RKO (cell line): Measurements from ENCODE around the gene C10orf95.
"Not testable (repeated sequence)": the region's sequence is repeated elsewhere in the genome, so short reads cannot be mapped to it uniquely, and the experiment has no call there.

Experiments used
- DNase-seq: peaks from one replicate; pipeline ENCODE4 v3.0.0-alpha.2; 2016; ENCODE audit warnings: low spot score

Gene C10orf95

GRCh38 chr10:102465466-102465865 lies 14.1 kb upstream of the C10orf95 start:
- no peak for DNase-seq

DNA sequence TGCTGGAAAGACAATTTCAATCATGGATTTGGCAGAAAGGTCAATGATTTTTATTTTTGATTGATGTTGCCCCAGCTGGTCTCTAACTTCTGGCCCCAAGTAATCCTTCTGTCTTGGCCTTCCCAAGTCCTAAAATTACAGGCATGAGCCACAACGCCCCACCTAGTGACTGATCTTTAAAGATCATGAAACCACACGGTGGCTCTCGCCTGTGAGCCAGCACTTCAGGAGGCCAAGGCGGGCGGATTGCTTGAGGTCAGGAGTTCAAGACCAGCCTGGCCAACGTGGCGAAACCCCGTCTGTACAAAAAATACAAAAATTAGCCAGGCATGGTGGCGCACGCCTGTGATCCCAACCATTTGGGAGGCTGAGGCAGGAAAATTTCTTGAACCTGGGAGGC lies 12.6 kb upstream of the C10orf95 start:
- no peak for DNase-seq

DNA sequence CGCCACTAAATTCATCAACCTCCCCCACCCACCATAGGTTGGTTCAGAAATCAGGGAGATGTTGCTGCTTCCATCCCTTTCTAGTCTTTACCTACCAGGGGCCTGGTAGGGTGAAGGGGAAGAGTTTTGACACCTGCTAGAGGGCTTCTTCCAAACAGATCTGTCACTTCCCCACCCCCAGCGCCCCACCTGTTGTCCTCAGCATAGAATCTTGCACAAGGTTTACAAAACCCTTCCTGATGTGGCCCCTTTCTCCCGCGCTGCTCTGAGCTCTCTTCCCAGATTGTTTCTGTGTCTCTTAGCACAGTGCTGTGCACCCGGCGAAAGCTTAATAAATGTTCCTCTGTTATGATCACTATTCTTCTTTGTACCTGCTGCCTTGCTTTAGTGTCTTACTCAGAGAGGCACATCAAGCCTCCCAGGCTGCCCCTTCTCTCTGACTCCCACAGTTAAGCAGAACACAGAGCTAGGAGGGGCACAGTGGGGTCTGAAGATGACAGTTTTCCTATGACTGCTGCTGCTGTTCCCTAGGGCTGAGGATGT lies 11.2 kb upstream of the C10orf95 start:
- no peak for DNase-seq

DNA sequence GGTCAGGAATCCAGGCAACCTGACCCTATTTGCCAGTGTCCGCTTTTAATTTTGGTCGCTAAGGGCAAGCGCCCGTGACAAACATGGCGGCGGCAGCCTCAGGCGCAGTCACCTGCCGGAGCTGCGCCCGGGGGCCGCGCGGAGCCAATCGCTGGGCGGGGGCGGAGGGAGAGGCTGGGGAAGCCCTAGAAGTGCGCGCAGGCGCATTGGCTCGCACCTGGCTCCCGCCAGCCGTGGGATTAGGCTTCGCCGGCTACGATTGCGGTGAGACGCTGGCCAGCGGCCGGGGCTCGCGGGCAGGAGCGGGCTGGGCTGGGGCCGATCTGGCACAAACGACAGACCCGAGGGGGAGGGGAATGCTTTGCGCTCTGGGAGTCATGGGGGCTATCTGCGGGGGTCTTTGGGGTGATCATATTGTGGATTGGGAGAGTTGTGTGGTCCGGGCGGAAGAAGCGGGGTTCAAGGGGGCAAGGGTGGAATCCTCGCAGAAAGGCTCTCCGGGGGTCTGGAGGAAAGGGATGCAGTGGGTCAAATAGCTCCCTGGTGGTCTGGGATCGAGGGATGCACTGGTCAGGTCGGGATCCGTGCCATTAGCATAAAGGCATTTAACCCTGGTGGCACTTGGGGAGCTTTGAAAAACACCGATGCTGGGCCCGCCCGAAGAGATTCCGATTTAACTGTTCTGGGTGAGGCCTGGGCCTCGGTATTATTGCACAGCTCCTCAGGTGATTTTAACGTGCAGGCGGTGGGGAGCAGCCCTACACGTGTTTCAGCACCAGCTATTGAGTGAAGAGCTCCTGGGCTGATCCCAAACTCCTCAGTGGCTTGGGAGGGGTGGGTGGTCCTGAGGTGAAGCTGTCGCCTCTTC lies 10.1 kb upstream of the C10orf95 start:
- peak; percentile 84 for DNase-seq

- DNase-seq, result no peak
These were observed 9.5 kb upstream of the C10orf95 start for GRCh38 chr10:102460836-102461186.

DNA sequence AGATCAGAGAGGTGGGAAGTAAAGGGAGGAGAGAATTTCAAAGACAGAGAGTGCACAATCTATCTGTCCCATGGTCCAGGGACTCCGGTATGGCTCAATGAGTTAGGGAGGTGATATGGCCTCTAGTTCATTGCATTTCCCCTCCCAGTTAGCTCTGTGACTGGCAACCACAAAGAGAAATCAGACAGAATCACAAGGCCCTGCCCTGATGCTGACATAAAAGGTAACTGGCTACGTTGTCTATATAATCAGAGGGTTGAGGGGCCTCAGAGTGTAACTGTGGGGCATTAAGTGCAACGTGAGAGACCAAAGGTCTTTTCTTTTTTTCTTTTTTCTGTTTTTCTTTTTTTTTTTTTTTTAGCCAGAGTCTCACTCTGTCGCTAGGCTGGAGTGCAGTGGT lies 7.3 kb upstream of the C10orf95 start:
- DNase-seq, result no peak

- DNase-seq, result no peak
These were observed 6.3 kb upstream of the C10orf95 start for GRCh38 chr10:102457591-102458150.

GRCh38 chr10:102455893-102456471 lies 4.6 kb upstream of the C10orf95 start:
- peak; percentile 70 for DNase-seq

GRCh38 chr10:102454662-102455487 lies 3.5 kb upstream of the C10orf95 start:
- DNase-seq, result not testable (repeated sequence)

DNA sequence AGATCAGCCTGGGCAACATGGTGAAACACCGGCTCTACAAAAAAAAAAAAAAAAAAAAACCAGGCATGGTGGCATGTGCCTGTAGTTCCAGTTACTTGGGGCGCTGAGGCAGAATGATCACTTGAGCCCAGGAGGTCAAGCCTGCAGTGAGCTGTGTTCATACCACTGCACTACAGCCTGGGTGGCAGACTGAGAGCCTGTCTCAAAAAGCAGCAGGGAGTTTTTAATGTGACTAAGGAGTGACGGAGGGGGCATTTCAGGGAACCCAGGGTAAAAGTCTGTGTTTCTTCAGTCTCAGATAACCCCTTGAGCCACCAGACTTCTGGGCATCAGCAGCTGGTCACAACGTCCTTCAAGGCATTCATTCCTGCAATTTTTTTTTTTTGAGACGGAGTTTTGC lies 2.2 kb upstream of the C10orf95 start:
- DNase-seq, result no peak

GRCh38 chr10:102452672-102453340 lies 1.5 kb upstream of the C10orf95 start:
- DNase-seq, result peak; percentile 78

DNA sequence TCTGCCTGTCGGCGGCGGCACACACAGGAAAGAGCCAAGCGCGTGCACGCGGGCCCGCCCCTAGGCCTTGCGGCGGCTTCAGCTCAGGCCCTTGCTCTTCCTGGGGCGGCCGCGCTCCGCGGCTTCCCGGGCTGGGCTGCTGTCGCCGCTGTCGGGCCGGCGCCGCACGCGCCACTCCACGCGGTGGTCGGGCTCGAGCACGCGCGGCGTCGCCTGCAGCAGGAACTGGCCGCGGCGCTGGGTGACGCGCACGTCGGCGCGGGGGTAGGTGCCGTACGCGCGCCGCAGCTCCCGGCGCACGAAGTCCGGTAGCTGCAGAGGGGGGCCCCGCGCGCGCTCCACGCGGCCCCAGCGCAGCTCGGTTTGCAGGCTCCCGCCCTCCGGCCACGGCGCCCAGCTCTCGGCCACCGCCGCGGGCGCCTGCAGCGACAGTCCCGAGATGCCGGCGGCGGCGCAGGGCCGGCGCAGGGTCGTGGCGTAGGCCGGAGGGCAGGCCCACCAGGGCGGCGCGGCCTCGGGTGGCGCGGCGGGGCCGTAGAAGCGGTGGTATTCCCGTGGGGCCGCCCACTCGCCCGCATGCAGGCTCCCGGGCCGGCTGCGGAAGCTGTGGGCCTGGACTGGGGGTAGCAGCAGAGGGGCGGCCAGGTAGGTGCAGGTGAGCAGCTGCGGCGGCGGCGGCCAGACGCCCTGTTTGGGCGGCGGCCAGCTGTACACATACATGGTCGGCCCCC lies 804 bp downstream of the C10orf95 start:
- DNase-seq, result peak; percentile 89

GRCh38 chr10:102450124-102450373 lies 1.3 kb downstream of the C10orf95 start:
- DNase-seq, result no peak

- DNase-seq, result peak; percentile 71
These were observed 1.8 kb downstream of the C10orf95 start for GRCh38 chr10:102449321-102450123.

DNA sequence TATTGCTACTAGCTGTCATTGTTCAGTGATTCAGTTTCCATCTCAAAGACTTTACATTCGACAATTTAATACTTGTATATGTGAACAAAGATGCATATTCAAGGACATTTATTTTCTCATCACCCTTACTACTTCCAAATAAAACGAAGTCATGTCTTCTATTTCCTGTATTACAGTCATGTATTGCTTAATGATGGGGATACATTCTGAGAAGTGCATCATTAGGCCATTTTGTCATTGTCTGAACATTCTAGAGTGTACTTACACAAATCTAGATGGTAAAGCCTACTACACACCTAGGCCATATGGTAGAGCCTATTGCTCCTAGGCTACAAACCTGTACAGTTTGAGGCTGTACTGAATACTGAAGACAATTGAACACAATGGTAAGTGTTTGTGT lies 6.5 kb downstream of the C10orf95 start:
- no peak for DNase-seq

DNA sequence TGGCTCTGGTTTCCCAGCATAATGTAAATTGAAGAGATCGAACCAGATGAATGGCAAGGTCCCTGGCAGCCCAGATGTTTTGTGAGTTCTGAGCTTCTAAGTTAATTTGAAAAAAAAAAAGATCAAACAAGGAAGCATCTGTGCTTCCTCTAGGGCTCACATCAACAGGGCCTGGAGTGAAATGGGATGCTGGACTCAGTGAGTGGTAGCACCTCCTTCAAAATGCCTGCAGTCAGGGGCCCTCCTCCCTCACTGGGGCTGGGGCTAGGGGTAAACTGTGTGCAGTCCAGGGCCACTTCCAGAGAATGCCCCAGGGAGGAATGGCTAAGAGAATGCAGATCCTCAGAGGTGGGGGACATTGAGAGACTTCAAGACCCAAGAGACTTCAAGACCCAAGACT lies 13.0 kb downstream of the C10orf95 start:
- DNase-seq, result no peak

DNA sequence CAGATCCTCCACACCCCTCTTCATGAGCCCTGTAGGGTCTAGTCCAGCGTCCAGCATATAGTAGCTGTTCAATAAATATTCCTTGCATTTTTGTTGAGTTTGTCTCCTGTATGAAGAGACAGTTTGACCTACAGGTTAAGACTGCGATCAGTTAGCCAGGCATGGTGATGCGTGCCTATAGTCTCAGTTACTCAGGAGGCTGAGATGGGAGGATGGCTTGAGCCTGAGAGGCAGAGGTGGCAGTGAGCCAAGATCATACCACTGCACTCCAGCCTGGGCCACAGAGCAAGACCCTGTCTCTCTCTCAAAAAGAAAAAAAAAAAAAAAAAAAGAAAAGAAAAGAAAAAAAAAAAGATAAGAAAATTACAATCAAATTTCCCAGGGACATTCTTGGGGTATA lies 13.8 kb downstream of the C10orf95 start:
- no peak for DNase-seq

GRCh38 chr10:102436312-102436711 lies 15.0 kb downstream of the C10orf95 start:
- no peak for DNase-seq

DNA sequence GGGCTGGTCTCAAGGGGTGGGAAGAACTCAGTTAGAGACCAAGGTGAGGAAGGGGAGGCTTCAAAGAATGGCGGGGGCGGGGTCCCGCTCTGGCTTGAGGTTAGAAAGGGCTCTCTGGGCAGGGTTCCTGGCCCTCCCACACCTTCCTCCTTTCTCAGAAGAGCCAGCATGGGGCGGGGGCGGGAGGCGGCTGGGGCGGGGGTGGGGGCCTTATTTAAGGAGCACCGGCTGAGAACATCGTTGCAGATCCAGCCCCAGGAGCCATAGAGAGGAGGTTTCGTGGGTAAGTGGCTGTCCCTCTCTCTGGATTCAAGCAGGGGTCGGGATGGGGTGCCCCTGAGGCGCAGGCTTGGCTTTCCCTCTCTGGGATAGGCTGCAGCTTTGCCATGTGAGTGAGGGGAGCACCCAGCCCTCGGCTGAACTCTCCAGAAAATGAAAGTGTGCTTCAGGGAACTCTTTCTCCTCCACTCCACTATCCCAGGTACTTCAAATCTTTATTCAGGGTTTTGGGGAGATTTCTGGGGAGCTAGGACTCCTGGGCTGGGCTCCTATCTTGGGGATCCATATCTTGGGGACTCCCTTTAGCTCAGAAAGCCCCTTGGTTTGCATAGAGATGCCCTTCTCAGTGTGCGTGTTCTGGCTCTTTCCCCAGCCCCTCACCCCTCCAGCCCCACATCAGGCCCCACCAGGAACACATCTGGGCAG lies 15.7 kb downstream of the C10orf95 start:
- DNase-seq, result no peak

- no peak for DNase-seq
These were observed 16.2 kb downstream of the C10orf95 start for GRCh38 chr10:102435133-102435497.
